DOHH2 (cell line): ENCODE data around the gene EIF3J.
"Not testable (repeated sequence)": the region's sequence is repeated elsewhere in the genome, so short reads cannot be mapped to it uniquely, and the experiment has no call there.

ENCODE experiments used
- CTCF ChIP-seq: fragments of 200-600 bp; sonication (generic); IDR thresholded peaks from one replicate; pipeline ENCODE4 v1.5.1; 2014; ENCODE audit warnings: antibody characterized with exemption, mild to moderate bottlenecking, low read depth, low read length; ENCODE audit not compliant: poor library complexity, severe bottlenecking
- EZH2phosphoT487 ChIP-seq: fragments of 200-600 bp; sonication (generic); IDR thresholded peaks from 2 replicates; pipeline ENCODE4 v1.6.1; 2017; ENCODE audit warnings: borderline replicate concordance, mild to moderate bottlenecking, antibody characterized with exemption, low read length, moderate library complexity, mixed read lengths

DNA sequence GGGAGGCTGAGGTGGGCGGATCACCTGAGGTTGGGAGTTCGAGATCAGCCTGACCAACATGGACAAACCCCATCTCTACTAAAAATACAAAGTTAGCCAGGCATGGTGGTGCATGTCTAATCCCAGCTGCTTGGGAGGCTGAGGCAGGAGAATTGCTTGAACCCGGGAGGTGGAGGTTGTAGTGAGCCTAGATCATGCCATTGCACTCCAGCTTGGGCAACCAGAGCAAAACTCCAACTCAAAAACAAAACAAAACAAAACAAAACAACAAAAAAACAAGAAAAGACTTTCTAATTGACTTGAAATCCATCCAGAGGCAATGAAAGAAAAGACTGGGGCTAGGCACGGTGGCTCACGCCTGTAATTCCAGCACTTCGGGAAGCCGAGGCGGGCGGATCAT lies 12.2 kb downstream of the EIF3J start:
- TF ChIP-seq CTCF, EZH2phosphoT487: not testable (repeated sequence)
